Adrenal gland (tissue), 12 donors: ENCODE results near the gene CREBBP. TPM values are rescaled to one million over a fixed set of nuclear protein-coding genes. Genes with fewer than 3 reads are reported as not detected.

Experiments
- DNase-seq, 7 donors: peaks; one replicate each; pipeline ENCODE4 v3.0.0-alpha.2; 2019 to 2020
- H3K27ac ChIP-seq, 5 donors: fragments of 200-600 bp; sonication (generic) in 4 of 5; 1 replicate in 3 of 5; 2 replicates in 2 of 5; pipeline versions ENCODE4 v1.5.1 to v1.8.0; 2016 to 2020; ENCODE audit warnings: mild to moderate bottlenecking in 1 of 5
- H3K27me3 ChIP-seq: fragments of 200-600 bp; 2 replicates; pipeline ENCODE4 v1.8.0; 2021
- H3K36me3 ChIP-seq, 2 donors: fragments of 200-600 bp; replicated peaks in 1 of 2; 1 replicate in 1 of 2; 2 replicates in 1 of 2; pipeline versions ENCODE4 v1.5.1 to v1.8.0; 2018 to 2022
- H3K4me1 ChIP-seq, 2 donors: fragments of 200-600 bp; replicated peaks in 1 of 2; 1 replicate in 1 of 2; 2 replicates in 1 of 2; pipeline versions ENCODE4 v1.5.1 to v1.8.0; 2018 to 2021
- H3K4me3 ChIP-seq, 4 donors: fragments of 200-600 bp; sonication (generic) in 3 of 4; one replicate each; pipeline ENCODE4 v1.5.1; 2016 to 2018
- H3K9me3 ChIP-seq, 3 donors: fragments of 200-600 bp; sonication (generic) in 1 of 3; replicated peaks in 1 of 3; 1 replicate in 2 of 3; 2 replicates in 1 of 3; pipeline versions ENCODE4 v1.5.1 to v1.8.0; 2016 to 2021
- CTCF ChIP-seq, 6 experiments: fragments of 450-650 bp in 4 of 6; fragments of 200-600 bp in 2 of 6; sonication (generic) in 1 of 6; IDR thresholded peaks; 1 replicate in 5 of 6; 2 replicates in 1 of 6; pipeline versions ENCODE4 v1.5.1 to v1.8.0; 2016 to 2021; ENCODE audit warnings: antibody characterized with exemption in 6 of 6, mild to moderate bottlenecking in 2 of 6, moderate library complexity in 1 of 6
- POLR2A ChIP-seq, 2 donors: fragments of 450-650 bp; IDR thresholded peaks; one replicate each; pipeline ENCODE4 v1.6.1; 2017; ENCODE audit warnings: antibody characterized with exemption in 2 of 2, mild to moderate bottlenecking in 2 of 2, moderate library complexity in 1 of 2
- WGBS, 4 donors: extraction: QIAGEN DNeasy Blood & Tissue Kit in 2 of 4; methylation state at CpG; one replicate each; pipeline versions ENCODE4 v1.1.5 to v1.1.7; 2013 to 2017; 5-methylcytosine and 5-hydroxymethylcytosine counted together
- intact Hi-C, 2 donors: fragments of 100-400 bp; cut with DNase I; formaldehyde crosslinking; loops; one replicate each; pipeline versions ENCODE4 v1.14.1 to v1.15.0; 2022 to 2023
- polyA plus RNA-seq, 3 donors: library from polyadenylated mRNA; stranded (reverse); fragments of 200-250 nt in 2 of 3; fragments of 350-450 nt in 1 of 3; fragmentation: Illumina TruSeq in 1 of 3; extraction: RNeasy Lipid Tissue Mini Kit (QIAGEN cat#74804) in 1 of 3; gene quantifications; one replicate each; pipeline ENCODE4 v1.2.3, GENCODE V29; 2013 to 2014
- total RNA-seq, 9 donors: library from RNA; depleted of rRNA in 4 of 9; stranded (reverse); fragments of >200 nt in 4 of 9; fragments of 120-200 nt in 1 of 9; fragmentation: NEBNext Ultra II Directional in 1 of 9; extraction: Animal tissue kit (Norgen Biotek cat#: 25700) in 1 of 9; gene quantifications; one replicate each; pipeline versions ENCODE4 v1.1.0 to v1.2.4, GENCODE V29; 2013 to 2023
- donor health status: healthy with polysubstance abuse.
- donor health status: Bipolar disorder and iron deficiency.
- donor health status: DM: yes; HTN: yes; CAD: no.
- donor health status: DM: no; HTN: no; CAD: no.
- donor health status: DM: no; HTN: no; CAD: no.
- donor health status: DM: yes; HTN: yes; CAD: no.

Gene CREBBP
- total and polyA plus RNA-seq, 12 donors: 13.7 to 67.7 (median 44.1) TPM

- Histone ChIP-seq H3K36me3 (no peaks in the 10 kb centered on the region), H3K4me1 (peaks cover 20 to 88% of the 10 kb centered on the region in 2 donors), H3K27me3 (no peaks in the 10 kb centered on the region), H3K27ac (no peak overlapping the region), H3K4me3 (no peak overlapping the region), H3K9me3 (no peaks in the 10 kb centered on the region)
- WGBS, 4 donors: 79 to 82% (median 81%) methylated on average over 3 of the region's 3 CpGs
- TF ChIP-seq CTCF (IDR thresholded peaks at IDR 0.05) (no peak), POLR2A (IDR thresholded peaks at IDR 0.05) (no peak)
- no peak for DNase-seq
- intact Hi-C loops: no loop called here
These were observed 15.3 kb downstream of the CREBBP start for GRCh38 chr16:3865241-3865640.

- TF ChIP-seq CTCF (IDR thresholded peaks at IDR 0.05): no peak
- no peak for TF ChIP-seq POLR2A (IDR thresholded peaks at IDR 0.05)
- no peak overlapping the region for H3K4me3 ChIP-seq
- 74 to 84% (median 80%) methylated on average over 3 to 5 of the region's 5 CpGs for WGBS, 4 donors
- no peak for DNase-seq
- intact Hi-C loops: no loop called here
- no peaks in the 10 kb centered on the region for H3K9me3 ChIP-seq
- no peak overlapping the region for H3K27ac ChIP-seq
- no peaks in the 10 kb centered on the region for H3K36me3 ChIP-seq
- H3K27me3 ChIP-seq: no peaks in the 10 kb centered on the region
- peaks cover 20 to 81% of the 10 kb centered on the region in 2 donors for H3K4me1 ChIP-seq
These were observed 16.0 kb downstream of the CREBBP start for GRCh38 chr16:3864562-3864961.

- no peak overlapping the region for H3K27ac ChIP-seq
- intact Hi-C loops: no loop called here
- H3K27me3 ChIP-seq: no peaks in the 10 kb centered on the region
These were observed 16.9 kb downstream of the CREBBP start for GRCh38 chr16:3863587-3863986.

GRCh38 chr16:3861808-3862451 lies 18.6 kb downstream of the CREBBP start:
- no peak overlapping the region for H3K27ac ChIP-seq
- H3K27me3 ChIP-seq: no peaks in the 10 kb centered on the region
- no peaks in the 10 kb centered on the region for H3K36me3 ChIP-seq
- H3K4me3 ChIP-seq: peak overlapping the region in 1 of 4 donors; percentile 2
- TF ChIP-seq POLR2A (IDR thresholded peaks at IDR 0.05) (no peak), CTCF (IDR thresholded peaks at IDR 0.05) (no peak)
- intact Hi-C loops: no loop called here
- DNase-seq: no peak
- no peaks in the 10 kb centered on the region for H3K9me3 ChIP-seq
- peaks cover 31 to 82% of the 10 kb centered on the region in 2 donors for H3K4me1 ChIP-seq
- WGBS, 4 donors: 42 to 48% (median 45%) methylated on average over 11 to 12 of the region's 12 CpGs

More at GRCh38 chr16:3863587-3863986, 16.9 kb downstream of the CREBBP start:
- Histone ChIP-seq H3K4me1 (peaks cover 20 to 82% of the 10 kb centered on the region in 2 donors), H3K9me3 (no peaks in the 10 kb centered on the region), H3K4me3 (no peak overlapping the region), H3K36me3 (no peaks in the 10 kb centered on the region)
- TF ChIP-seq CTCF (IDR thresholded peaks at IDR 0.05) (peak in 1 of 6 experiments; percentile 10), POLR2A (IDR thresholded peaks at IDR 0.05) (no peak)
- 14 to 58% (median 53%) methylated on average over 1 to 5 of the region's 5 CpGs for WGBS, 4 donors
- no peak for DNase-seq
